NCI-H128 (cell line): Measurements from ENCODE around the gene ECHS1.
"Not testable (repeated sequence)": the region's sequence is repeated elsewhere in the genome, so short reads cannot be mapped to it uniquely, and the experiment has no call there.

ENCODE experiments used
- DNase-seq: peaks from one replicate; lab custom pipeline; 2025; ENCODE audit not compliant: unreplicated experiment; lab: John Stamatoyannopoulos, UW

Gene ECHS1

GRCh38 chr10:133400624-133401424 lies 27.7 kb upstream of the ECHS1 start:
- DNase-seq, result no peak

GRCh38 chr10:133399123-133399601 lies 26.0 kb upstream of the ECHS1 start:
- no peak for DNase-seq

GRCh38 chr10:133397938-133398337 lies 24.8 kb upstream of the ECHS1 start:
- DNase-seq, result no peak

GRCh38 chr10:133396035-133396624 lies 23.0 kb upstream of the ECHS1 start:
- DNase-seq, result no peak

- no peak for DNase-seq
These were observed 21.7 kb upstream of the ECHS1 start for GRCh38 chr10:133394801-133395221.

- DNase-seq, result peak; percentile 83
These were observed 21.0 kb upstream of the ECHS1 start, which contains the start of gene MTG1 for GRCh38 chr10:133394064-133394663. MTG1 (plus strand) TSS chr10:133394157; CDS start chr10:133394221, 64 bp downstream.

- no peak for DNase-seq
These were observed 20.4 kb upstream of the ECHS1 start for GRCh38 chr10:133393401-133394063.

- no peak for DNase-seq
These were observed 18.8 kb upstream of the ECHS1 start for GRCh38 chr10:133391761-133392518.

- no peak for DNase-seq
These were observed 18.1 kb upstream of the ECHS1 start for GRCh38 chr10:133391249-133391635.

GRCh38 chr10:133390597-133391248 lies 17.6 kb upstream of the ECHS1 start:
- no peak for DNase-seq

GRCh38 chr10:133388973-133389818 lies 16.0 kb upstream of the ECHS1 start:
- DNase-seq, result no peak

- no peak for DNase-seq
These were observed 15.2 kb upstream of the ECHS1 start for GRCh38 chr10:133388236-133388972.

GRCh38 chr10:133386951-133387350 lies 13.8 kb upstream of the ECHS1 start:
- DNase-seq, result not testable (repeated sequence)

- no peak for DNase-seq
These were observed 12.1 kb upstream of the ECHS1 start for GRCh38 chr10:133385214-133385613.

- DNase-seq, result no peak
These were observed 10.9 kb upstream of the ECHS1 start for GRCh38 chr10:133384071-133384470.

GRCh38 chr10:133383551-133383950 lies 10.4 kb upstream of the ECHS1 start:
- no peak for DNase-seq

GRCh38 chr10:133381036-133381435 lies 7.9 kb upstream of the ECHS1 start:
- no peak for DNase-seq

- DNase-seq, result no peak
These were observed 6.9 kb upstream of the ECHS1 start for GRCh38 chr10:133379801-133380666.
